Vagina (tissue), 2 donors: ENCODE measurements around the gene S100A7A.

Experiments
- POLR2AphosphoS5 ChIP-seq, 2 donors: sonication (generic); formaldehyde crosslinking; IDR thresholded peaks; one replicate each; pipeline ENCODE4 v1.9.0; 2017; ENCODE audit warnings: antibody characterized with exemption in 2 of 2, mild to moderate bottlenecking in 2 of 2, low read depth in 1 of 2; ENCODE audit not compliant: insufficient read depth in 1 of 2
- TF ChIP-seq, protein P1 (sequence below), 3 experiments: fragments of 450-650 bp in 2 of 3; fragments of 200-600 bp in 1 of 3; sonication (generic) in 1 of 3; IDR thresholded peaks; one replicate each; pipeline ENCODE4 v1.5.1; 2017 to 2019; ENCODE audit warnings: antibody characterized with exemption in 3 of 3, mild to moderate bottlenecking in 2 of 3, moderate library complexity in 2 of 3

DNA sequence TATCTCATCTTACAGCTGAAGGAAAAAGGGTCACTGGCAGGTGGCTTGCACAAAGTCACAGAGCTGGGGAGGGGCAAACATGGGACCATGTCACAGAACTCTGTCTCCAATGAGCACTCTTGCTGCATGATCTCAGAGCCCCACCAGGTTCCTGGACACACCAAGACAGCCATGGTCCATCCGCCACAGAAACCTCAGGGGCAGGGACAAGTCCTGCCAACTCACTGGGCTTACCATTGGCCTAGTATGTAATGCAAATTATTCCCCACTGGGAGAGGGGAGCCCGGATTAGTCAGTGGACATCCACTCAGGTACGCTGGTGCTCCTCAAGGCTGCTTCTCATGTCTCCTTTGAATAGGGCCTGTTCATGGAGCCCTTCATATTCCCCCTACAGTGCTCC is 14.2 kb downstream of the S100A7A start:
- TF ChIP-seq, protein P1, sequence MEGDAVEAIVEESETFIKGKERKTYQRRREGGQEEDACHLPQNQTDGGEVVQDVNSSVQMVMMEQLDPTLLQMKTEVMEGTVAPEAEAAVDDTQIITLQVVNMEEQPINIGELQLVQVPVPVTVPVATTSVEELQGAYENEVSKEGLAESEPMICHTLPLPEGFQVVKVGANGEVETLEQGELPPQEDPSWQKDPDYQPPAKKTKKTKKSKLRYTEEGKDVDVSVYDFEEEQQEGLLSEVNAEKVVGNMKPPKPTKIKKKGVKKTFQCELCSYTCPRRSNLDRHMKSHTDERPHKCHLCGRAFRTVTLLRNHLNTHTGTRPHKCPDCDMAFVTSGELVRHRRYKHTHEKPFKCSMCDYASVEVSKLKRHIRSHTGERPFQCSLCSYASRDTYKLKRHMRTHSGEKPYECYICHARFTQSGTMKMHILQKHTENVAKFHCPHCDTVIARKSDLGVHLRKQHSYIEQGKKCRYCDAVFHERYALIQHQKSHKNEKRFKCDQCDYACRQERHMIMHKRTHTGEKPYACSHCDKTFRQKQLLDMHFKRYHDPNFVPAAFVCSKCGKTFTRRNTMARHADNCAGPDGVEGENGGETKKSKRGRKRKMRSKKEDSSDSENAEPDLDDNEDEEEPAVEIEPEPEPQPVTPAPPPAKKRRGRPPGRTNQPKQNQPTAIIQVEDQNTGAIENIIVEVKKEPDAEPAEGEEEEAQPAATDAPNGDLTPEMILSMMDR (IDR thresholded peaks at IDR 0.05): no peak
- TF ChIP-seq POLR2AphosphoS5 (IDR thresholded peaks at IDR 0.05; ENCODE audit: insufficient read depth in 1 of 2, low read depth in 1 of 2): no peak
